ENCODE results near the gene ABCA1.

Gene ABCA1

DNA sequence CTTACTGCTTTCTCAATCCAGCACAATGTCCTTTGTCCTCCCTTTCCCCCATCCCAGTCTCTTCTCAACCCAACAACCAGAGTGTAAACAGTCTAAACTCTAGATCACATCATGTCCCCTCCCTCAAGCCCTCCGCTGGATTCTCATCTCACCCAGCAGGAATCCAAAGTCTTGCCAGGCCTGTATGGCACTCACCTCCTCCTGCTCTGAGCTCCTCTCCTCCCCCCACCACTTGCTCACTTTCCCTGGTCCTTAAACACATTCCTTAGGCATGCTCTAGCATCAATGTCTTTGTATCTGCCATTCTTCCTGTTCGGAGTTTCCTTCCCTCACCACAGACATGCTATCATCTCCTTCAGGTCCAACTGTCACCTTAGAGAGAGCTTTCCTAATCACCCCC is 85.3 kb downstream of the ABCA1 start:
- DNase-seq (ENCODE audit: low spot score), result no peak

- DNase-seq (ENCODE audit: low spot score), result no peak
These were observed 86.3 kb downstream of the ABCA1 start for GRCh38 chr9:104841601-104842141.

GRCh38 chr9:104838958-104839357 is 89.0 kb downstream of the ABCA1 start:
- no peak for DNase-seq (ENCODE audit: low spot score)

DNA sequence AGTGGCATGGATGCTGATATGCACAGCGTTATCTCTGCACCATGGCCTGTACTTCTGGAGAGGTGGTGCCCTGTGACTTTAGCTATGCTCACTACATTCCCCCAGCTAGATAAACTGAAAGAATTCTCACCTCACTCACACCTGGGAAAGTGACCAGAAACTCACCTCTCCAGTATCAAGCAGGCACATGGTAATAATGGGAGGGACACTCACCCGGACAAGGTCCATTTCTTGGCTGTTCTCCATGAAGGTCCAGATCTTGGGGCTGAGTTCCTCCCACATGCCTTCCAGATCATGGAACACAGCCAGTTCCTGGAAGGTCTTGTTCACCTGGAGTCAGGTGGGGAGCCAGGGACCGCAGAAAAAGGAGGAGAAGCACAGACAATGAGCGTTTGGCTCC is 91.2 kb downstream of the ABCA1 start:
- DNase-seq (ENCODE audit: low spot score), result no peak

- DNase-seq (ENCODE audit: low spot score), result no peak
These were observed 91.7 kb downstream of the ABCA1 start for GRCh38 chr9:104836235-104836634.

DNA sequence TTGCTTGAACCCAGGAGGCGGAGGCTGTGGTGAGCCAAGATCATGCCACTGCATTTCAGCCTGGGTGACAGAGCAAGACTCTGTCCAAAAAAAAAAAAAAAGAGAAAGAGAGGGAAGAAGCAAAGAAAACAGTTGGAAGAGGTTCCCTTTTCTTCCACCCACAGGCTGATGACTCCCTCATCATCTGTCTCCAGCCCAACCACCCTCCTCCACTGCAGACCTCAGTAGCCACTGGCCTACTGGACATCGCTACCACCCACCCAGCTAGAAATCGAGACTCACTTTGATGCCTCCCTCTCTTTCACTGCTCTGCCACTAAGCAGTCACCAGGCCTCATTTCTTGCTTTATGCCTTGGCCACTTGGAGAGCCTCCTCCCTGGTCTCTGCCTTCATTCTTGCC is 92.8 kb downstream of the ABCA1 start:
- no peak for DNase-seq (ENCODE audit: low spot score)

GRCh38 chr9:104833696-104834095 is 94.3 kb downstream of the ABCA1 start:
- DNase-seq (ENCODE audit: low spot score), result no peak

GRCh38 chr9:104831681-104832080 is 96.3 kb downstream of the ABCA1 start:
- no peak for DNase-seq (ENCODE audit: low spot score)

DNA sequence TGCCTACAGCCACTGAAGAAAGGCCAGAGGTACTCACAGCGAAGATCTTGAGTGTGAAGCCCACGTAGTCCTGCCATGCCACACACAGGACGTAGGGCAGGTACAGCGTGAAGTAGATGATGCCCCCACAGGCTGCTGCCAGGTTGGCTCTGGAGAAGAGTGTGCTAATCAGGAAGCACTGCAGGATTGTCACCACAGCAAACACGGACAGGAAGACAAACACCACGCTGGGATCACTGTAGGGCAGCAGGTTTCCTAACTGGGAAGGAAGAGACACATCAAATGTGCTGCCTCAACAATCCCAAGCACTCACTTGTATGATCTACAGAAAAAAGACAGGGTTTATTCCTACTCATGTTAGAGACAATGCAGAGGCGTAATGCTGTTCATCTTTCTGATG is 101.0 kb downstream of the ABCA1 start:
- no peak for DNase-seq (ENCODE audit: low spot score)

DNA sequence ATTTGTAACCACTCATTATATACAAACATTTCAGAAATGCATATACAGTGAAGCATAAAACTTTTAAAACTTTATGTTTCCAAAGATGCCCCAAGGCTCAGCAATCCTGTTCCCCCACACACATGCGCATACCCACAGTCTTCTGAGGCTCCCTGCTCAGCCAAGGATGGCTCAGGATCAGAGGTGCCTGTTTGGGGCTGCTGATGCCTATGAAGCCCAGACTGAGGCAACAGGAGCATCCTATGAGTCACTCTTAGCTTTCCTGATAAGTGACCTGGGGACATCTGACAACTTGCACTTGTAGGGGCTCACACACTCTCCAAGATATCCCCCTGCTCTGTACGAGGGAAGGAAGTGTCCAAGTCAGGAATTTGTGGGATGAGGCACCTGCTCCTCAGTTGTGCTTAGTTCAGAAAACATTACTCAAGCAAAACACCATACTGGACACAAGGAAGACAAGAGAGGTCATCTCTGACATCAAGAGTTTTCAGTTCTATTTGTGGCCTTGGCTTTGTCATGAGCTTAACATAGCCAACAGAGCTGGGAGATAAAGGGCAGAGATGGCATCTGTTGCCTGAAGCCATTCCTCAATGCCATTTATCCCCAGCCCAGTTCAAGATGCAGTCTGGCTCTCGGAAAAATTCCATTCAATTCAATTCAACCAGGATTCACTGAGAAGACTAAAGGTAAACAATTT is 101.7 kb downstream of the ABCA1 start:
- DNase-seq (ENCODE audit: low spot score), result no peak

DNA sequence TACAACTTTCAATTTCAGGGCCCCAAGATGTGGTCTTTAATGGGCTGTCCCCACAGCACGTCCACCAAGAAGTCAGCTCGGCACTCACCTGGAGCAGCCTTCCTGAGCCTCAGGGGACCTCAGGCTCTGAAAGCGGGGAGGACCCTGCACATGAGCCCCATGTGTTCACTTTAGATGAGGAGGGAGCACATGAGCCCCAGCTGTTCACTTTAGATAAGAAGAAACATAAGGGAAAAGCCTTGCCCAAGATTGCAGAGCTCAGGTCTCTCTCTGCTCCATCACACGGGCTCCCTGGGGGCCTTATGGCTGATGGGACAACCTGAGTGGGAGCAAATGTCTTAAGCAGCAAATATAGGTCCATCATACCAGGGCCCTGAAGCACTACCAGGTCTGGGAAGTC is 107.6 kb downstream of the ABCA1 start:
- DNase-seq (ENCODE audit: low spot score), result no peak

- DNase-seq (ENCODE audit: low spot score), result no peak
These were observed 108.9 kb downstream of the ABCA1 start for GRCh38 chr9:104819033-104819432.

- no peak for DNase-seq (ENCODE audit: low spot score)
These were observed 110.5 kb downstream of the ABCA1 start for GRCh38 chr9:104817437-104817836.

DNA sequence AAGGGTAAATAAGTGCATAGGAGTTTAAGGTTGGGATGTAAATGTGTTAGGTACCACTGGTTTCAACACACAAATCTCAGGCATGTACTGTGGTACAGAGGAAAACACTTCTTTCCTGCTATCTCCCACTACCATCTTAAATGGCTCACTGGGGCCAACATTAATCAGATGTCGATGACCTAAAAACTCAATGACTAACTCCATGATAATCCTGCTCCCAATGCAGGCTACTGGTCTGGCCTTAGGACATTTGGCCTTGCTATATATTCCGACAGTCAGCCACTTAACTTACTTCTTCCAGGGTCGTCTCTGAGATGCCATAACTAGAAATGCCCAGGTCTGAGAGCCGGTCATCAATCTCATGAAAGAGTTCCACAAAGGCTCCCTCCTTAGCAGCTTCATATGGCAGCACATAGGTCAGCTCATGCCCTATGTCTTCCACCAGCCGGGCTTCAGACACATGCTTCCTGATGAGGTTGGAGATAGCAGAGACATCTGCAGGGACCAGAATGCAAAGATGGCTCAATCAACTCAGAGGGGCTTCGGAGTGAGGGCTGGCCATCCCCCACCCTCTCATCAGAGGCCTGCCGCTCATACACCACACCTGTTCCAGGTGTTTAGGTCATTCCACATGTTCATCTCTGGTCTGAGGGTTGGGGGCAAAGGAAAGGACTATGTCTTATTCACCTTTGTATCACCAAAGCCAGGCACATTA is 111.9 kb downstream of the ABCA1 start:
- no peak for DNase-seq (ENCODE audit: low spot score)

- DNase-seq (ENCODE audit: low spot score), result no peak
These were observed 117.3 kb downstream of the ABCA1 start for GRCh38 chr9:104810421-104811339.

DNA sequence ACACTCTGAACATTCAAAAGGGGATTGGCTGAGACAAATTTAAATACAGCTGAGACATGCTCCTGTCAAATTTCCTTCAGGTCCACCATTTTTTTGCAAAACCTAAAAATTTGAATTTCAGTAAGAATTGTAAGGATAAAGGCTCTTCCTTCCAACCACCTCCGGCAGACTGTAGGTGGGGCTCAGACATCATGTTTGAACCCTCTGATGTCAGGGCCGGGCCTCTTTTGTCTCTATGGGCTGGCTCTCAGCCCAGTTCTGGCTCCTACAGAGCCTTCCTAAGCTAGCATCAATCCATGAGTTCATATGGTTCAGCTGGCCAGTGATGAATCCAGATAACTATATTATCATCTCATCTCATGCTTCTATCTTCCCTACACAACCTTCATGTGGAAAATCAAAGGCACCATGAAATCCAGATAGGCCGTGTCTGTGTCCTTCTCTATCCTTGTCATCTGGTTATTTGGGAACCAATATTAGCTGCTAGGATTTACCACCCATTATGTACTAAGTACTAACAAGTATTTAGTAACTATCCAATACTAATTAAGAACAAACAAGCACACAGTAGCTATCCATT is 119.8 kb downstream of the ABCA1 start:
- peak; percentile 13 for DNase-seq (ENCODE audit: low spot score)

- DNase-seq (ENCODE audit: low spot score), result no peak
These were observed 122.5 kb downstream of the ABCA1 start for GRCh38 chr9:104805441-104805840.

- DNase-seq (ENCODE audit: low spot score), result no peak
These were observed 125.0 kb downstream of the ABCA1 start for GRCh38 chr9:104802906-104803305.

- DNase-seq (ENCODE audit: low spot score), result no peak
These were observed 125.8 kb downstream of the ABCA1 start for GRCh38 chr9:104802110-104802509.

DNA sequence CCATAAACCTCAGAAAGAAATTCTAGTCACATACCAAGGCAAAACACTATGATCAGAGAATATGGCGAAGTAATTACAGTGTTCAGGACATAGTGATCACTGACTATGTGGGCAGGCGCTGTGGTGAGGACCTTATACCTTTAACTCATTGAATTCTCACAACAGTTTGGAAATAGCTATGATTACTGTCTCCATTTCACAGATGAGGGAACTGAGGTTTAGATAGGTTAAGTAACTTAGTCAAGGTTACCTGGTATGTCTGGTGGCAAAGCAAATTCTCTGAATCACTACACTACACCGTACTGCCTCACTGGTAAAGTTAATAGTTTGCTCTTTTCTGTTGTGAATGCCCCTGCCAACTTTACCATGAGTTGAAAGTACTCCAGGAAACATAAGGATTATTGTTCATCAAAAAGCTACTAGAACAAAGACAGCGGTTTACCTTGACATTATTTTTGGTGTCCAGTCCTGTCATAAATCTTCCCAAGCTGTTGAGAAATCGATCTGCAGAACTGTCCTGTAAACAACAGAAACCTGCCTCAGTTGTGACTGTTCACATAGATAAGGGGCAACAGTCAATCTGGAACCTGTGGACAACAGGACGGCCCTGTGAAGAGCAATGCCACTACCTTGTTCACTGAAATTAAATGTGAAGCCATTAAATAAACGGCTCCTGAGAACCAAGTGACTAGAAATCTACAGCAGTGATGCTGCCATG is 127.7 kb downstream of the ABCA1 start:
- no peak for DNase-seq (ENCODE audit: low spot score)

DNA sequence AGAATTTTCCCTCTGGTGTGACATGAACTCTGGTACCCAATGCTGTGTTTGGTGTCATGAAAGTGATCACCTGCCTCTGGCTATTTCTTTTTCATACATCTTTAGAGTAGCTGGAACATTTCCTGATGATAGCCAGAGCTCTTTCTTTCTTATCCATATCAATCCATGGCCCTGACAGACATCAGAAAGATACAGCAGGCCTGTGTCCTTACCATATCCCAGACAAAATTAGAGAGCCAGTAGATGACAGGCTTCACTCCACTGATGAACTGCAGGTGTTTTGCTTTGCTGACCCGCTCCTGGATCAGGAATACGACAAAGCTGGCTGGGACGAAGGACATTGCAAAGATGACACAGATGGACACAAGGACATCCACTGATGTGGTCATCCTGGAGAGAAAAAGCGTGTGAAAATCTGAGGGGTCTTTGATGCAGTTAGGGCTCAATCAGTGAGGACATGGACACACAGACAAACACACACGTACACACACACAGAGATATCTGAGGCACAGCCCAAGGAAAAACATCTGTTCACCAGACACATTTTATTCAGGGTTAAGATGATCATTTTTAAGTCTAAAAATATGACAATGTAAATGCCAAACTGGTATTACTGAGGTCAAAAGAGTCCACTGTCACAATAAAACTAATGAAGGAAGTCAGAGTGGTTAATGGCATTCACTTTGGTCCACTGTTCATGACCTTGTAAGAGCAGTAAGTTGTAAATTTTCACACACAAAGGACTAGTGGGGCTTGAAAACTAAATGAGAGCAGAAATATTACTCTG is 129.6 kb downstream of the ABCA1 start:
- no peak for DNase-seq (ENCODE audit: low spot score)

Measured in COLO829 (cell line).